GM21825 (cell line): Measurements from ENCODE around the gene POLD1.
"Not testable (repeated sequence)": the region's sequence is repeated elsewhere in the genome, so short reads cannot be mapped to it uniquely, and the experiment has no call there.

Experiments used
- ATAC-seq: cut with Tn5 transposase; IDR thresholded peaks from one replicate; pipeline ENCODE4 v1.9.1; 2021; ENCODE audit warnings: mild to moderate bottlenecking, moderate library complexity; ENCODE audit not compliant: unreplicated experiment

POLD1 gene

DNA sequence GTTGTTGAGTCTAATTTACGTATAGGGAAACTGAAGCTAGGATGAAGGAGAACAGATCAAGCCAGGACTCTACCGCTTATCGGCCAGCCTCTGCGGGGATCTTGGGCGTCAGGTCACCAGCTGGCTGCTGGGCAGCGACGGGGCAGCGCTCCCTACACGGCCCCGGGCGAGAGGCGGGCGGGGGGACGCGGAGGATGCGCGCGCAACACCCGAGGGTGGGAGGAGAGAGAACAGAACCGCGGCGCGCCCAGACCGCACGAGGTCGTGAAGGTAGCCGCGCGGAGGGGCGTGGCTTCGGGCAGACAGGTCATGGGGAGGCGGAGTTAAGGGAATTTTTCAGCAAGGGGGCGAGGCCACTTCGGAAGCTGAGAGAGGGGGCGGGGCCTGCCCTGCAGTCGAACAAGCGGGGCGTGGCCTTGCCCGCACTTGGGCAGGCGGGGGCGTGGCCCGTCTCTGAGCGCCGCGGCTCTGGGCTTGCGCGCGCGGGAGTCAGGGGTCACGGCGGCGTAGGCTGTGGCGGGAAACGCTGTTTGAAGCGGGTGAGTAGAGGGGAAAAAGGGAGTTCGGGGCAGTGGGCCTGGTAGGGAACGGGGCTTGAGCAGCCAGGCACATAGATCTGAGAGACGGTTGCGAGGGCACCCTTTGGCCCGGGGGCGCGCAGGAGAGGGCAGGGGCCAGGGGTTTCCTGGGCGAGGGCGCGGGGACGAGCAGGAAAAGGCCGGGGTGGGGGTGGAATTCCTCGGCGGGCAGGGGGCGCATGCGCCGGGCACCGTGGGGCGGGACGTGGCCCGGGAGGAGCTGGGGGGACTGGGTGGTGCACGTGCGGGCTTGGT lies at the start of gene POLD1:
TSS of gene POLD1 (plus strand) at position 496 of the 833 bp plus-strand sequence. CDS start 14,505 bp downstream, outside the sequence.
- ATAC-seq = peak; percentile 66

DNA sequence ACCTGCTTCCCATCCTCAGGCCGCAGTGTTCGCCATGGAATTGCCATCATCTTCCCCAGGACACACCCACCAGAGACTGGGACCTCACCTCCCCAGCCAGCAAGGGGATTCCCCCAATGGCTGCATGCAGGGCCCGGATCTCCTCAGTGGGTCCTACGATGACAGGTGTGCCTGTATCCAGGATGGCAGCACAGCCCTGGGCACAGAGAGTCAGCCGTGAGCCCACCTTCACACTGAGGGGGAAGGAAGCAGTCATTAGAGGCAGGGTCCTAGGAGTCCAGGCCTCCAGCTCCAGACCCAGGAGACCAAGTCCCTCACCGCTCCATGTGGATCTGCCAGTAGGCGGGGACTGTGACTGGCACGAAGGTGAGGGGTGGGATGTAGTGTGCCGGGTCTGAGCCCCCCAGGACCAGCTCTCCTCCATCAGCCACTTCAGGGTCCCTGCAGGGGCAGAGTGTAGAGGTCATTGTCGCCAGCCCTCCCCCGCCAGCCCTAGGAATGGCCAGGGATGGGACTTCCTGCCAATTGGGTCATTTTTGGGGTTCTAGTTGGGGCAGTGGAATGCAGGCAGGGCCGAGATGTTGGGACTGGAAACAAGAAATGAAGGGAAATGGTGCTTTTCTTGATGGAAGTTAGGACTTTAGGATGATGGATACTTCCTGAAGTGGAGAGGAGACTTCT lies 49.3 kb upstream of the POLD1 start:
- no peak for ATAC-seq

DNA sequence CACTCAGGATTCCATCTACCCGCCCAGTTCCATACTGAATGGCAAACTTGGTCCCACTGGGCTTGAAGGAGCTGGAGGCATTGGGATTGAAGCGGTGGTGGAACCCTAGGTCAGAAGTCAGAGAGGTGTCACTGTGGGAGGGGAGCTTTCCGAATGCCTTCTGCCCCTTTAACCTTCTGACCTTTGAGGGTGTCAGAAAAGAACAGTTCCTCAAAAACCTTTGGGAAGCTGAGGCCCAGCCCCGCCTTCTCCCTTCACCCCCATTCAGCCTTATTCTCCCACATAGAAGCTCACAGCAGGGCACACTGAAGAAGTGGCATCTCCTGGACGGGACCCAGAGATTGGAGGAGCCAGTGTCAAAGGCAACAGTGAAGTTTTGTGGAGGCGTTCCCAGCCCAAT lies 47.1 kb upstream of the POLD1 start:
- ATAC-seq = not testable (repeated sequence)

DNA sequence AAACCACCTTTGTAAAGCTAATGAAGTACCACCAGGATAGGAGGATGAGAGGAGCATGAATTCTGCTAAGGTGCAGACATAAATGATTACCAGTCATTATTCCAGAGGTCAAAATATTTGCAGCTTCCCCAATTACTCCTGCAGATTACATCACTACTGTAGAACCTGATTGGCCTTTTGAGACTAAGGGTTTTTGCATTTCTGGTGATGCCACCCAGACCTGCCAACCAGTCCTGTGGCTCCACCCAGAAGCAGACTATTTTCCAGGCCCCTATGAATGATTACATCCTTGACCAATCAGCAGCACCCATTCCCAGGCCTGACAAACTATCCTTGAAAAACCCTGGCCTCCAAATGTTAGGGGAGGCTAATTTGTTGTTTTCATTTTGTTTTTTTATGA lies 43.8 kb upstream of the POLD1 start:
- no peak for ATAC-seq

DNA sequence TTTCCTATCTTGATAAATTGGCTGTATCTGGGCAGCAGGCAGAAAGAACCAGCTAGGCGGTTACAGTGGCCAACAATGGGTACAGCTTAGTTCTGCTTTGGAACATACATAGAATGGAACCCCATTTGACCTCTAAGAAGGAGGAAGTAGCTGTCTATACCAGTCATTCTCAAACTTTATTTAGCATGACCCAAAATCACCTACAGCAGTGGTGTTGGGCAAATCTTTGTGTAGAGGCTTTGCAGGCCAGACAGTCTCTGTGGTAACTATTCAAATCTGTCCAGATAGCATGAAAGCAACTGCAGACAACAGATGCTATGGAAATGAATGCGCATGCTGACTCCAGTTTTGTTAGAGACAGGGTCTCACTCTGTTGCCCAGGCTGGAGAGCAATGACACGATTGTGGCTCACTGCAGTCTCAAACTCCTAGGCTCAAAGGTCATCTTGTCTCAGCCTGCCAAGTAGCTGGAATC lies 43.0 kb upstream of the POLD1 start:
- ATAC-seq = no peak

DNA sequence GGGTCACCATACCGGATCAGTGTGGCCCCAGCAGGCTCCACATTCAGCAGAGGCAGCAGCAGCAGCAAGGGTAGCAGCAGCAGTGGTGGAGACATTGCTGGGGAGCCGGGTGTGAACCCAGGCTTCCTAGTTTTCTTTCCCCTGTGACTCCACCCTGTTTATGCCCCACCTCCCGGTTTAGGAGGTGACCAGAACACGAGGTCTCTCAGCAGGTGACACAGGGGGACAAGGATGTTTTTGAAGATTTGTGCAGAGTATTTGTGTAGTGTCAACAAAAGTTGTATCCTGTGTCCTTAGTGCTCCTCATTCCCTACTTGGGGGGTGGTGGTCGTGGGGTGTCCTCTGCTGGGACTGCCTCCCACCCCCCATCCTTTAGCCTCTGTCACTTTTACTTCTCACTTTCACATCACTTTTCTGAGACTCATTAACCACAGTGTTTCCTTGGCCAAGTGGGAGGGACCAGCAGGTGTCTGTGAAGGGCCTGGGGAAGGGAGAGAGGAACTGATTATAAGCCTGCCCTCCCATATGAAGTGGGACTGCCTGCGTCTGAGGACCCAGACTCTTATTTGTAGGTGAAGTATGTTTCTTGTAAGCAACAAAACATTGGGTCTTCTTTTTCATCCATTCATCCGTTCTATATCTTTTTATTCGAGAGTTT lies 39.4 kb upstream of the POLD1 start:
- ATAC-seq = peak; percentile 57

DNA sequence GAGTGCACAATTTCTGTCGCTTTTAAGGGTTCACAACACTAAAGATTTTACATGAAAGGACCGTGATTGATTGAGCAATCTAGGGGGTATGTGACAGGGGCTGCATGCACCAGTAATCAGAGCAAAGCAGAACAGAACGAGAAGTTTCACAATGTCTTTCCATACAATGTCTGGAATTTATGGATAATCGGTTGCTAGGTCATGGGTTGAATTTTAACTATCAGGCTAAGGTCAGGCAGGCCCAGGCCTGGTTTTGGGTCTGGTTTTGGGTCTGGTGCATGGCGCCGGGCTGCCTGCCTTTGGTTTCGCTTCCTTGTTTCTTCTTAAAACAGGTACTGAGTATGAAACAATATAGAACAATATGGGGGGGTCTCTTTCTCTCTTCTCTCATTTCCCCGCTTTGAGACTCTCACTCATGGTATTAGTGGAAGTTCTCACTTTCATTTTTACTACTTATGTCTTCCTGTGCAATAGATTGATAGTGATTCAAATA lies 37.0 kb upstream of the POLD1 start:
- not testable (repeated sequence) for ATAC-seq

DNA sequence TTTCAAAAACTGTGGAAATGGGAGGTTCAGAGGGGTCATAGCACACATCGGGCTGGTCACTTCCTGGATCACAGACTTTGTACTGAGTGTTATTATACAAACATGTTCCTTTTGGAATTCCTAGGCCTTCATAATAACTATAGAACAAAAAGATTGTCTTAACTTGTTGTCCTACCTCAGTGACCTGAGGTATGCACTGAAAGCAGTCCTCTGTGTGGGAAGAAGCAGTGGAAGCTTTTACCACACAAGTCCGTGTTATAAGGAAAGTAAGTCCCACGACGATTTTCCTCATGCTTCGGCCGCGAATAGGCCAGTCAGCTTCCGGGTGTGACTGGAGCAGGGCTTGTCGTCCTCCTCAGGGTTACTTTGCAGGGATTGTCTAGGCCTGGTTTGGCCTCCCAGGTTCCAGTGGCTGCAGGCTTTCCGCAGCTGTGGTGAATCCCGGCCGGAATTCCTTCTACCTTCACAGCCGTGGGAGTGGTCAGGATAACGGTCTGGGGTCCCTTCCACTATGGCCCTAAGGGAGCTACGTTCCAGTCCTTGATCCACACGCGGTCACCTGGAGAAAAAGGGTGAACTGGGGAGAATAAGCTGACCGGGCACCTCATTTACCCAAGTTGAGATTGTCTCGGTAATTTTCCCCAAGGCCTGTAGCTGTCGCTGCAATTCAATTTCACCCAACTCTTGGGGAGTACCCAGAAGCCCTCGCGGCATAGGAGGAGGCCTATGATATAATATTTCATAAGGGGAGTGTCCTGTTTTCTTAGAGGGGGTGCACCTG lies 34.7 kb upstream of the POLD1 start:
- no peak for ATAC-seq

DNA sequence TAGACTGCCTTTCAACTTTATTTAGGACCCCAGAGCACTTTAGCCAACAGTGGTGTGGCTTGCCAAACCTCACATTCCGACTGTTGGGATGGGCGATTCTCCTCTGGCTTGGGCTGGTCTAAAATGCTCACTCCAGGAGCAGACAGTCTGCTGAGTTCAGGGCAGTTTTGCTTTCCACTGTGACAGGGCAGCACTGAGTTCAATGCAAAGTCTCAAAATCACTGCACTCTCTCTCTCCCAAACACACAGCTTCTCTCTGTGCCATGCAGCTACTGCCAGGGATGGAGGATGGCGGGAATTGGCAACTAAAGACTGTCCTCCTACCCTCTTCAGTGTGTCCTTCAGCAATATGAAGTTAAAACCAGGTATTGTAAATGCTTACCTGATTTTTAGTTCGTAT lies 31.9 kb upstream of the POLD1 start:
- no peak for ATAC-seq

DNA sequence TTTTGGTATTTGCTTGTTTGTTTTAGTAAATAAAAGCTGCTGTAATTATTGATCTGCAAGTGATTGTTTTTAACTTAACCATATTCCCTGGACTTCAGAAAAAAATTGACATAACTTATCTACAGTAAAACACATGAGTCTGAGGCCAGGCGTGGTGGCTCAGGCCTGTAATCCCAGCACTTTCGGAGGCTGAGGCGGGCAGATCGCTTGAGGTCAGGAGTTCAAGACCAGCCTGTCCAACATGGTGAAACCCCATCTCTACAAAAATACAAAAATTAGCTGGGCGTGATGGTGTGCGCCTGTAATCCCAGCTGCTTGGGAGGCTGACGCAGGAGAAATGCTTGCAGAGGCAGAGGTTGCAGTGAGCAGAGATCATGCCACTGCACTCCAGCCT lies 30.7 kb upstream of the POLD1 start:
- not testable (repeated sequence) for ATAC-seq

DNA sequence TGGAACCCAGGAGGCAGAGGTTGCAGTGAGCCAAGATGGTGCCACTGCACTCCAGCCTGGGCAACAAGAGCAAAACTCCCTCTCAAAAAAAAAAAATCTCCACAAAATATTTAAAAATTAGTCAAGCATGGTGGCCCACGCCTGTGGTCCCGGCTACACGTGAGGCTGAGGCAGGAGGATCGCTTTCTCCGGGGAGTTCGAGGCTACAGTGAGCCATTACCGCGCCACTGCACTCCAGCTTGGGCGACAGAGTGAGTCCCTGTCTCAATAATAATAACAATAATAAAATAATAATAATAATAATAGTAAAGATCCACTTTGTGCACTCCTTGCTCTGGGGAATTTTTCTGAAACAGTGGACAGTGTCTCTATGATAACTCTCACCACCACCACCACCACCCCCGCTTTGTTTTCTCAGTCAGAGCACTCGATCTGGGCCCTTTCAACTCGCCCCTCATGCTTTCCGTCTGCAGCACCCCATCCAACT lies 27.4 kb upstream of the POLD1 start:
- ATAC-seq = no peak

DNA sequence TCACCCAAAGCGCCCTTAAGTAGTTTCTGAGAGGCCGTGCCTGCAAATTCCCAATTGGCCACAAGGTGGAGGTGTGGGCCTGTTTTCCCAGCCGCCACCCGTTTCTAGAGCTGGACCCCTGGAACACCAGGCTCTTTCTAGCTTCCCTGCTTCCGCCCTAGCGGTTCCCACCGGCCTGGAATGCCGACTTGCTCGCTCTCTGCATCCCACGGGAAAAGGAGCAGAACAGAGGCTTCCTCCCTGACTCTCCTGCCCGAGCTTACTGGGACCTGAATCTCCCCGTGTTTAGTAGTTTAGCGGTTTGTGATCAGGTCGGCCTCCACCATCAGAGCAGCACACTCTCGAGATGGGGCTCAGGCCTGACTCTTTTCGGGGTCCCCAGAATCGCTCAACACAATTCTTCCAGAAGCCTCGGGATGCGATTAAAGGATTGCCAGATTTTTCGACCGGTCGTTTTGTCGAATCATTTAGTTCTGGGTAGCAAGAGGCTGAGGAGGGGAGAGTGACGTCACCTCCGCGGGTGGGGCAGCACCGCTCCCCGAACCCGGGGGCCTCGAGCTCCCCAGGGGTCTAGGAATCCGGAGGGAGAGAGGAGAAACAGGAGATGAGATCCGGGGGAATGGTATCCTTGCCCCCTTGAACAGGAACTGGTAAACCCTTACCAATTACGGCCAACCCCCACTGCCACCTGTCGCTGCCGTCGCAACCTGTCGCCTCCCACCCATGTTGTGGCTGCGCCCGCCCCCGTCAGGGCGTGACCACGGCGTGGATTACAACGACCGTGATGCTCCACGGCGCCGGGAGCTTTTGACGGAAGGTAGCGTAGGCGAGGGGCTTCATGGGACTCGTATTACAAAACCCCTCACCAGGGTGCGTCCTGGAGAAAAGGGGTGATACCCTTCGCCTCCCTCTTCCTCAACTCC lies 26.7 kb upstream of the POLD1 start:
- peak; percentile 64 for ATAC-seq

DNA sequence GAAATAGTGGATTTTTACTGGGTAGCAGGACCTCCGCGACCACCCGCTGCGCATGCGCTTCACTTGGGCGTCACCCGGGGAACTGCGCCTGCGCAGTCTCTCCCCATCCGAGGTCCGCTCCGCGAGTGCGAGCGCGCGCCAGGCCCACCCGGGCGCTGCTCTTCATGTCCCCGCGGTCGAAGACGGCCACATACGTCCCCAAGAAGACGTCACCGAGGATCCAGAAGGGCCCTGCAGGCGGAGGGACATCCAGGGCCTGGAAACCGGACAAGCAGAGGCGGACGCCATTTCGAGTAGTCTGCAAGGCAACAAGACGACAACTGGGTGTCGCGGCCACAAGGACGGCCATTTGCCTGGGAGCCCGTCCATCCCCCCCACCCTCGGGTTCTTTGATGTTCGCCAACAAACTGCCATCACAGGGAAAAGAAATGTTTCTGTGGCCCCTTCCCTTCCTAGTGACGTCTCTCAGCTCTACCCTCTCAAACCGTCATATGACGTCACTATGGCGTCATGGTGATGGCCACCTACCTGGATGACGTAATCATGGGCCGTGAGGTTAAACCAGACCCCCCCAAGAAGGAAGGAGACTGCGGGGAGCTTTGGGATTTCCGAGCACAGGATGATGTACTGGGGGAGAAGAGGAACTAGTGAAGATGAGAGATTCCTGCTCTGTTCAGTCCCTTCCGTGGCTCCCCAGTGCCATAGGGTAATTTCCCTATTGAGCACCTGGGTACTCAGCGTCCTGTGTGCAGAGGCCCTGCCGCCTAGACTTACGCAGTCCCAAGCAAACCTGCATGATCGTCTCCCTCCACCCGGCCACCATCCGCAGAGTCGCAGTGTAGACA lies 25.4 kb upstream of the POLD1 start:
- no peak for ATAC-seq

DNA sequence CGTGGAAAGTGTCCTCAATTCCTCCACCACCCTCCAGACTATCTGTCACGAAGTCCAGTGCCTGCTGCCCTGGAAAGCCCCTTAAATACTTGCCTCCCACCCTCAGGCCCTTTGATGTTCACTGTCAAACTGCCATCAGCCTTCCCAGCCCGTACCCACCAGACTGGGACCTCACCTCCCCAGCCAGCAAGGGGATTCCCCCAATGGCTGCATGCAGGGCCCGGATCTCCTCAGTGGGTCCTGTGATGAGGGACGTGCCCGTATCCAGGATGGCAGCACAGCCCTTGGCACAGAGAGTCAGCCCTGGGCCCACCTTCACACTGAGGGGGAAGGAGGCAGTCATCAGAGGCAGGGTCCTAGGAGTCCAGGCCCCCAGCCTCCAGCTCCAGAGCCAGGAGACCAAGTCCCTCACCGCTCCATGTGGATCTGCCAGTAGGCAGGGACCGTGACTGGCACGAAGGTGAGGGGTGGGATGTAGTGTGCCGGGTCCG lies 24.8 kb upstream of the POLD1 start:
- ATAC-seq = no peak

DNA sequence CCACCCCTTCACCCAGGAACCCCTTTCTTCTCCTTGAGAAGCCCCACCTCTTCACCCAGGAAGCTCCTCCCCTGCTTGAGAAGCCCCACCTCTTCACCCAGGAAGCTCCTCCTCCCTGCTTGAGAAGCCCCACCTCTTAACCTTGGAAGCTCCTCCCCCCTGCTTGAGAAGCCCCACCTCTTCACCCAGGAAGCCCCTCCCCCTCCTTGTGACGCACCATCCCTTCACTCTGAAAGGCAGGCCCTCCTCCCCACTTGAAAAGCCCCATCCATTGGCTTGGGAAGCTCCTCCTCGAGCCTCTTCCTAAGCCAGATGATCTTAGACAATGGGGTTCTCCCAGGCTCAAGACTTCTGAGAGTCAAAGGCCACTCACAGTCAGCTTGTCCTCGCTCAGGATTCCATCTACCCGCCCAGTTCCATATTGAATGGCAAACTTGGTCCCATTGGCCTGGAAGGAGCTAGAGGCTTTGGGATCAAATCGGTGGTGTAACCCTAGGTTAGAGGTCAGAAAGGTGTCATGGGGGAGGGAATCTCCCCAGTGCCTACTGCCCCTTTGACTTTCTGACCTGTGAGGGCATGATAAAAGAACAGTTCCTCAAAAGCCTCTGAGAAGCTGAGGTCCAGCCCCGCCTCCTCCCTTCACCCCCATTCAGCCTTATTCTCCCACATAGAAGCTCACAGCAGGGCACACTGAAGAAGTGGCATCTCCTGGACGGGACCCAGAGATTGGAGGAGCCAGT lies 22.7 kb upstream of the POLD1 start:
- no peak for ATAC-seq

DNA sequence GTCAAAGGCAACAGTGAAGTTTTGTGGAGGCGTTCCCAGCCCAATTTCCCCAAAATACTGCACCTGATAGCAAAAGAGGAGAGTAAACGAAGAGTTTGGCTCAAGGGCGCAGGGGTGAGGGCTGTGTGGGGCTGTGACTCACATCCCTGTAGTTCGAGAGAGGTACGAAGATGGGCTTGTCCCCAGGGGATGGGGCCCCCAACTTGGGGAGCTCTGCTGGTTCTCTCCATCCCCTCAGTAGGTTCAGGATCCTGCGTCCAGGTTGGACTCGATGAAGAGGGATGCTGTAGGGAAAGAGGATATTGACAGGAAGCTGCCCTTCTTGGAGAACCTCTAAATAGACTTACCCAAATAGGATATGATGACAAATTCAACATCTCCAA lies 22.1 kb upstream of the POLD1 start:
- no peak for ATAC-seq

DNA sequence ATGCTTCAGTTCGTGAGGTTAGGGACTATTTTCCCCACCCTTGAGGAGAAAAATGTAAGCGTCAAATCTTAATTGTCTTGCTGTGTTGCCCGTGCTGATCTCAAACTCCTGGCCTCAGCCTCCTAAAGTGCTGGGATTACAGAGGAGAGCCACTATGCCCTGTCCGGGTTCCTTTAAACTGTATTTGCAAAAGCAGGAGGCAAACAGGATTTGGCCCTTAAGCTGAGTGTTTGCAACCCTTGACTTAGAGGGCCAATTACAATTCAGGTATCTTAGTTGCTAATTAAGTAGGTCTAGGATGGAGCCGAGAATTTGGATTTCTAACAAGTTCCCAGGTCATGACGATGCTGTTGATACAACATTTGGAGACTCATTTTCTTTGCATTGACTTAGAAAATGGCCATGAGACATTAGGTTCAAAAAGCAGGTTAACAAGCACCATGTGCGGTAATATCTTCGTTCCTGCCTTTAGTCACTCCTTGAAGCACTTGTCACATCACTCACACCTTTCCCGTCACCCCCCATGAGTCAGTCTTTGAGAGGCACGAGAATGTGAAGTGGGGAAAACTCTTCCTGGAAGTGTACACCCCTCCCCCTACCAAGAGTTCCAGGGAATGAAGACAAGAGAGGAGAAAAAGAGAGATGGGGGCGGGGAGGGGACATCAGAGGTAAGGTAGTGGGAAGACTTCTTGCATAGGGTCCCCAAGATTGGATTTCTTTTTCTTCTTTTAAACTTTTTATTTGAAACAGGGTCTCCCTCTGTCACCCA lies 21.3 kb upstream of the POLD1 start:
- ATAC-seq = no peak
